ENCODE measurements around the gene DENND6B.
"Not testable (repeated sequence)": the region's sequence is repeated elsewhere in the genome, so short reads cannot be mapped to it uniquely, and the experiment has no call there.

DENND6B gene, protein sequence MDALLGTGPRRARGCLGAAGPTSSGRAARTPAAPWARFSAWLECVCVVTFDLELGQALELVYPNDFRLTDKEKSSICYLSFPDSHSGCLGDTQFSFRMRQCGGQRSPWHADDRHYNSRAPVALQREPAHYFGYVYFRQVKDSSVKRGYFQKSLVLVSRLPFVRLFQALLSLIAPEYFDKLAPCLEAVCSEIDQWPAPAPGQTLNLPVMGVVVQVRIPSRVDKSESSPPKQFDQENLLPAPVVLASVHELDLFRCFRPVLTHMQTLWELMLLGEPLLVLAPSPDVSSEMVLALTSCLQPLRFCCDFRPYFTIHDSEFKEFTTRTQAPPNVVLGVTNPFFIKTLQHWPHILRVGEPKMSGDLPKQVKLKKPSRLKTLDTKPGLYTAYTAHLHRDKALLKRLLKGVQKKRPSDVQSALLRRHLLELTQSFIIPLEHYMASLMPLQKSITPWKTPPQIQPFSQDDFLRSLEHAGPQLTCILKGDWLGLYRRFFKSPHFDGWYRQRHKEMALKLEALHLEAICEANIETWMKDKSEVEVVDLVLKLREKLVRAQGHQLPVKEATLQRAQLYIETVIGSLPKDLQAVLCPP

DNA sequence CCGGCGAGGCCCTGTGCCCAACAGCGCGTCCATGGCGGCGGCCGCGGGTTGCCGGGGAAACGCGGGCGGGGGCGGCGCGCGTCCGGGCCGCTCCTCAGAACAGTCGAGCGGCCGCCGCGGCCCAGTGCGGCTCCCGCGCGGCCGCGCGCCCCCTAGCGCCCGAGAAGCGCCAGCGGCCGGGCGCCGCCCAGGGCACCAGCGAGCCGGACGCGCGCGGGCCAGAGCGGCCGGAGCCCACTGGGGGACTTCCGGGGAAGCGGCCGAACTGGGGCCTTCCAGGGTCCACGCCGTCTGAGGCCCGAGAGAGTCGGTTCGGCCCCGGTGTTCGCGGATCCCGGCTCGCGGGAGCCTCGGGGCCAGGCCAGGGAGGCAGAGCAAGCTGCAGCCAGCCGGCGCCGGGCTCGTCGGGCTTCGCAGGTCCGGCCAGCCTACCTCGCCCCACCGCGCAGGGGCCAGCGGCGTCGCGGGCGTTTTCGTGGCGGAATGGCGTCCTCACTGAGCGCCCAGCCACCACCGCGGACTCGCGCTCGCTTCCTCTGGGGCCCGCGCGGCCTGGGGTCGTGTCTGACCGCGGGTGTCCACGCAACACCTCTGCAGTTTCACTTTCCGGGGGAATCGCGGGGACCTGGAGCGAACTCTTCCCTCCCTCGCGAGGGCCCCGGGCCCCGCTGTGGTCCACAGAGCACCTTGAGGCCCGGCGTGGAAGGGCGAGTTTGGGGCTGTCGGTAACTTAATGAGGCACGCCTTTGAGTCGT is at the start of gene DENND6B:
Gene DENND6B (minus strand): TSS at position 57 of the 755 bp plus-strand sequence. CDS start 24 bp downstream, at position 33.
- peak; percentile 72 for DNase-seq

DNA sequence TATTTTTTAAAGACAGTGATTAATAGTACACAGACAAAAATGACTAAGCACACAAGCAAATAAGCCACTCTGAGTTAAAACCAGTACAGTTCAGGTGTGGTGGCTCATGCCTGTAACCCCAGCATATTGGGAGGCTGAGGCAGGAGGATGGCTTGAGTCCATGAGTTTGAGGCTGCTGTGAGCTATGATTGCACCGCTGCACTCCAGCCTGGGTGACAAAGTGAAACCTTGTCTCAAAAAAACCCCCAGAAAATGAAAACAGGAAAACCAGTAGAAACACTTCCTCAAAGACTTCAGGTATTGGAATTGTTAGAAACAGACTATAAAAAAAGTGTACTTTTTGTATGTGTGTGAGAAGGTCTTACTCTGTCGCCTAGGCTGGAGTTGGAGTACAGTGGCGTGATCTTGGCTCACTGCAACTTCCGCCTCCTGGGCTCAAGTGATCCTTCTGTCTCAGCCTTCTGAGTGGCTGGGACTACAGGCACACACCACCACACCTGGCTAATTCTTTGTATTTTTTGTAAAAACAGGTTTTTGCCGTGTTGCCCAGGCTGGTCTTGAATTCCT is 49.4 kb upstream of the DENND6B start:
- no peak for DNase-seq

DNA sequence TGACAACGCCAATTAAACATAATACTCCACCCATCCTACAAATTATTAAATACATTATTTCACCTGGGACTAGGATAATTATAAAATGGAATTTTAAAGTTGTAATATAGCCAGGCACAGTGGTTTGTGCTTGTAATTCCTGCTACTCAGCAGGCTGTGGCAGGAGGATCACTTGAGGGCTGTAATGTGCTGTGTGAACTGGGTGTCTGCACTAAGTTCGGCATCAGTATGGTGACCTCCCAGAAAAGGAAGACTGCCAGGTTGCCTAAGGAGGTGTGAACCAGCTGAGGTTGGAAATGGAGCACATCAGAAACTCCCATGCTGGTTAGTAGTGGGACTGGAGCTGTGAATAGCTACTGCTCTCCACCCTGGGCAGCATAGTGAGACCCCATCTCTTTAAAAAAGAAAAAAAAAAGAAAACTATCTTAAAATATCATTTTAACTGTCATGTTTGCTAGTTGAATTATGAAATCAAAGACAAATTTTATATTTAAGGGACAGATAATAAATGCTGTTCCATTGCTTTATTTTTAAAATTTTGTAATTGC is 44.4 kb upstream of the DENND6B start:
- DNase-seq = no peak

DNA sequence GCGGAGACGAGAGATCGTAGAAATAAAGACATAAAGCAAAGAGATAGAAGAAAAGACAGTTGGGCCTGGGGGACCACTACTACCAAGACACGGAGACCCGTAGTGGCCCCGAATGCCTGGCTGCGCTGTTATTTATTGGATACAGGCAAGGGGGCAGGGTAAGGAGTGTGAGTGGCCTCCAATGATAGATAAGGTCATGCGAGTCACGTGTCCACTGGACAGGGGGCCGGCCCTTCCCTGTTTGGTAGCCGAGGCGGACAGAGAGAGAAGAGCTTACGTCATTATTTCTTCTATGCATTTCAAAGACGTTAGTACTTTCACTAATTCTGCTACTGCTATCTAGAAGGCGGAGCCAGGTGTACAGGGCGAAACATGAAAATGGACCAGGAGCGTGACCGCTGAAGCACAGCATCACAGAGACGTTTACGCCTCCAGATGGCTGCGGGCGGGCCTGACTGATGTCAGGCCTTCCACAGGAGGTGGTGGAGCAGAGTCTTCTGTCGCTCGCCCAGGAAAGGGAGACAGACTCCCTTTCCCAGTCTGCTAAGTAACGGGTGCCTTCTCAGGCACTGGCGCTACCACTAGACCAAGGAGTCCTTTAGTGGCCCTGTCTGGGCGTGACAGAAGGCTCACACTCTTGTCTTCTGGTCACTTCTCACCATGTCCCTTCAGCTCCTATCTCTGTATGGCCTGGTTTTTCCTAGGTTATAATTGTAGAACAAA is 41.1 kb upstream of the DENND6B start:
- DNase-seq = no peak

DNA sequence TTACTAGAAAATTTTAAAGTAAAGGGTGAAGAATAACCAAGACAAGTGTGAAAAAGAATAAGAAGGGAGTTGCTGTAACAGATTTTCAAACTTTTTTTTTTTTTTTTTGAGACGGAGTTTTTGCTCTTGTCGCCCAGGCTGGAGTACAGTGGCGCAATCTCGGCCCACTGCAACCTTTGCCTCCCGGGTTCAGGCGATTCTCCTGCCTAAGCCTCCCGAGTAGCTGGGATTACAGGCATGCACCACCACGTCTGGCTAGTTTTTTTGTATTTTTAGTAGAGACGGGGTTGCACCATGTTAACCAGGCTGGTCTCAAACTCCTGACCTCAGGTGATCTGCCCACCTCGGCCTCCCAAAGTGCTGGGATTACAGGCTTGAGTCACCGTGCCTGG is 37.0 kb upstream of the DENND6B start:
- DNase-seq = not testable (repeated sequence)

DNA sequence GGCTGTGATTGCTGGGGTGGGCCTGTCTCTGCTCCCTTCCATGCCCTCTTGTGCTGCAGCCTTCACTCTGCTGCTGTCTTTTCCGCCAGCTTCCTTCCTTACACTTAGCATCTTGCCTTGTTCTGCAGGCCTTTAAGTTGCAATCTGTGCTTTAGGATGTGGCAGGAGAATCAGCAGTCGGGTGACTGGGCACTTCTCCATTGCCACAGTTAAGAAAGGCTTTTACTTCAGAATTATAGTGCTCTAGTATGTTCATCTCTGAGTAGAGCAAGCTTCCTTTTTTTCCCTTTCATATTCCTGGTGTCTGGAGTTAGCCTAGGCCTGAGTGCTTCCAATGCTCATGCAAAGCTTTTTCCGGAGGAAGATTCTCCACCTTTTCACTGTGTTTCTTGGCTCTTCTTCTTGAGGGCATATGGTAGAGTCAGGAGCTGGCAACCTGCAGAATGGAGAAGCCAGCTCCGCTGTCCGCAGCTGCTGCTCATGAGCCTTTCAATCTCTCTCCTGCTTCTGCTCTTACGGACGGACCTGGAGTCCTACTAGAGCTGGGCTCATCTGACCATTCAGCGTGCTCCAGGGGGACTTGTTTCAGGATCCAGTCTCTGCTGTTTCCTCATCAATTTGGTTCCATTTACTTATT is 36.5 kb upstream of the DENND6B start:
- DNase-seq = no peak

DNA sequence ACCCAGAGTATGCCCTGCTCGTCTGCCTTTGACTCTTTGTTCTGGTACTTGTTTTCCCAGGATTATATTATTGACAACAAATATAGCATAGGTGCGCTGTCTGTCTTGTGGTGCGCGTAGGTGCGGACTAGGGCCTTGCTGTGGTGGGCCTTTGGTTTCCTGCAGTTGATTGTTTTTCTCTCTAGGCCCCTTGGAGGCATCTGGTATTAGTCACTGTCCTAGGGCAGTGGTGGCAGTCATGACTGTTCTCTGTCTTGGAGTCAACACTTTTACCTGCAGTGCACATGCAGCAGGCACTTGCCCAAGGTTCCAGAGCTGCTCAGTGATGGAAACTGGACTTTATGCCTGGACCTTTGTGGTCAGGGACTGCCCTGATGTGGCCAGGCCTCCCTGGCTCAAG is 34.9 kb upstream of the DENND6B start:
- no peak for DNase-seq

DNA sequence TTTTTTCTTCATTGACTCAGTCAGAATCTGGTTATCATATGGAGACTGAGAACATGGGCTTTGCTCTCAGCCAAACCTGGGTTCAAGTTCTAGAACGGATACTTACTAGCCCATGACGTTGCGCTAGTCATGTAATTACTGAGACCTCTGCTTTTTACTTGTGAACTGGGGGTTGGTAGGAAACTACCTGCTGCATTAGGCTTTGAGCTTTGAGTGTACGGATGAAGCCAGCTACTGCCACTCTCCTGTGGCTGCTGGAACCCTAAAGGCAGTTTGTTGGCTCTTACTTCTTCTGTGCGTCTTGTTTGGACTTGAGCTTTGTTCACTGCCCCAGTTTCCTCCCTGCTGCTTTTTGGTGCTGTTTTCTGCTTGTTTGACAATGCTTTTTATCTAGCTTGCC is 34.4 kb upstream of the DENND6B start:
- DNase-seq = no peak

DNA sequence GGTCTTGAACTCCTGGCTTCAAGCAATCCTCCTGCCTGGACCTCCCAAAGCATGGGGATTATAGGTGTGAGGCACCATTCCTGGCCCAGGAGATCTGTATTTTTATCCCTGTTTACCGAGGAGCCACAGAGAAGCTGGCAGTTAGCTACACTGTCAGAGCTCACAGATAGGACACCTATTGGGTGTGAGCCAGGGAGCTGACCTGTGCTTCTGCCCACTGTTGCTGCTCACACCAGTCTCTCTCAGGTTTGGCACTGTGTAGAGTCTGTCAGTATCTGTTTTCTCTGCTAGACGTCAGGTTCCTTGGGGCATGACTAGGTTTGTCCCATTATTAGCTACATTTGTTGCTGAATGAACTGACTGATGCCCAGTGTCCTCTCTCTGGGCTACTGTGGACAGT is 33.8 kb upstream of the DENND6B start:
- DNase-seq = no peak

DNA sequence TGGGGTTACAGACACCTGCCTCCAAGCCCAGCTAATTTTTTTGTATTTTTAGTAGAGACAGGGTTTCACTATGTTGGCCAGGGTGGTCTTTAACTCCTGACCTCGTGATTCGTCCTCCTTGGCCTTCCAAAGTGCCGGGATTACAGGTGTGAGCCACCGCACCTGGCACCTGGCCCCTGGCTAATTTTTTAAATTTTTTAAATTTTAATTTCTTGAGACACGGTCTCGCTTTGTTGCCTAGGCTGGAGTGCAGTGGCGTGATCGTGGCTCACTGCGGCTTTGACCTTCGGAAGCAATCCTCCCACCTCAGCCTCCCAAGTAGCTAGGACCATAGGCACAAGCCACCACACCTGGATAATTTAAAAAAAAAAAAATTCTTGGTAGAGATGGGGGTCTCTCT is 30.9 kb upstream of the DENND6B start:
- no peak for DNase-seq

DNA sequence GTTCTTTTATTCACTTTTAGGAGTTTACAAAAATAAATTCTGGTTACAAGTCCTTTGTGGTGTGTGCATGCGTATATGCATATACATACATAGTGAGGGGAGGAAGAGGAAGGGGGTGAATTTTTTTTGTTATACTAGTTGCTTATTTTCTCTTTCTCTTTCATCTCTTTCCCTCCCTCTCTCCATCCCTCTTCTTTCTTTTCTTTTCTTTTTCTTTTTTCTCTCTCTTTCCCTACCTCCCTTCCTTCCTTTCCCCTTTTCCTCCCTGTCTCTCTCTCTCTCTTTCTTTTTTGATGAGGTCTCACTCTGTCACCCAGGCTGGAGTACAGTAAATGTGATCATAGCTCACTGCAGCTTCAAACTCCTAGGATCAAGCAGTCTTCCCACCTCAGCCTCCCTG is 30.4 kb upstream of the DENND6B start:
- DNase-seq = no peak

DNA sequence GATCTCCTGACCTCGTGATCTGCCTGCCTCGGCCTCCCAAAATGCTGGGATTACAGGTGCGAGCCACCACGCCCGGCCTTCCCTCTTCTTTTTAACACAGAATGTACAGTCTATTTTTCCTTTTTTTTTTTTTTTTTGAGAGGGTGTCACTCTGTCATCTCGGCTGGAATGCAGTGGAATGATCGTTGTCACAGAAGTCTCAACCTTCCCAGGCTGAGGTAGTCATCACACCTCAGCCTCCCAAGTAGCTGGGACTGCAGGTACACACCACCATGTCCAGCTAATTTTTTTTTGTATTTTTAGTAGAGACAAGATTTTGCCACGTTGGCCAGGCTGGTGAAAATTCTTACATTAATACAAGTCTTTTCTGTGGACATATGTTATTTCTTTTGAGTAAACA is 29.4 kb upstream of the DENND6B start:
- DNase-seq = no peak

DNA sequence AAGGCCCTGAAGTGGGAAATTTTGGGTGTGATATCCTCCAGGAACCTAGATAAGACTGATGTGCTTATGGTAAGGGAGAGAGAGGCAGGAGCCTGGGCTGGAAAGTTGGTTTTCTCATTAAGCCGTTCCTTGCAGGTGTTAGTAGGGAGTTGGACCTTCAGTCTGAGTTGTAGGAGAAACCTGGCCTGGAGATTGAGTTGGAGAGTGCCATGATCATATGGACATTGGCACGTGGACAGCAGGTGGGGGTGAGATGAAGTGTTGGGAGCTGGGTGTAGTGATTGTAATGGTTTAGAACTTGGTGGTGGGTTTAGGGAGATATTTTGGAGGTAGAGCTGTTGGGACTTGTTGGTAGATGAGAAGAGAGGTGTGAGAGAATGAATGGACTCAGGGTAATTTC is 21.2 kb upstream of the DENND6B start:
- DNase-seq = no peak

DNA sequence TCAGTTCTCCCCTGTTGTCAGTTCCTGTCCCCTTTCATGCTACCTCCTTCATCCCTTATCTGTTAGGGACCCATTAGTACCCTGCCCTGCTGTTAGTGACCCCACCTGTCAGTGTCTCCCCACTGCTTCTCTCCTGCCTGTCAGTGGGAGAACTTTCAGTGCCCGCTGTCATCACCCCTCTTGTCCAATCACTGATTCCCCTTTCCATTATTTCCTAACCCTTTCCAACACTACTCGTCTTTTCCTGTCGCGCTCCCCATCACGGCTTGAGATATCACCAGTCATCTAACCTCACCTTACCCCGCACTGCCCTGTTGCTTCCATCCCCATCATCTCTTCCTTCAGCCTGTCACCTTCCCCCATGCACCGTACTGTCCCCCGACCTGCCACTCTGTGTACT is 20.3 kb upstream of the DENND6B start:
- no peak for DNase-seq

DNA sequence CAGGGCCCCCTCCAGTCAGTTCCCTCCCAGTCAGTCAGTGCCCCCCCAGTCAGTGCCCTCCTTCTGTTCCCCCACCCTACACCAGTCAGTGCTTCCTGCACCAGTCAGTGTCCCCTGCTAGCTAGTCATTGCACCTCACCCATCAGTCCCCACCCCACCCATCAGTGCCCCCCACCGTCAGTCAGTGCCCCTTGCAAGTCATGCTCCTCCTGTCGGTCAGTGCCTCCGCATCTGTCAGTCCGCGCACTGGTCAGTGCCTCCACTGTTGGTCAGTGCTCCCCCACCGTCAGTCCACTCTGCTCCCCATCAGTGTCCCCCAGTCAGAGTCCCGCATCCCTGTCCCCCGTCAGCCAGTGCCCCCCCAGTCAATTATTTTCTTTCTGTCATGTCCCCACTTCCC is 19.7 kb upstream of the DENND6B start:
- DNase-seq = no peak

DNA sequence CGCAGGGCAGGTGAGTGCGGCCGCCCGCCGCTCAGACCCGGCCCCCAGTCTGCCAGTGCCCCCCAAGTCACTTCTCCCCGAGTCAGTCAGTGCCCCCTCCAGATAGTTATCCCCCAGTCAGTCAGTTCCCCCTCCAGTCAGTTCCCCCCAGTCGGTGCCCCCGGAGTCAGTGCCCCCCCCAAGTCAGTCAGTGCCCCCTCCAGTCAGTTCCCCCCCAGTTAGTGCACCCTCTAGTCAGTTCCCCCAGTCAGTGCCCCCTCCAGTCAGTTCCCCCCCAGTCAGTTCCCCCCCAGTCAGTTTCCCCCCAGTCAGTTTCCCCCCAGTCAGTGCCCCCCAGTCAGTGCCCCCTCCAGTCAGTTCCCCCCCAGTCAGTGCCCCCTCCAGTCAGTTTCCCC is 16.7 kb upstream of the DENND6B start:
- no peak for DNase-seq

DNA sequence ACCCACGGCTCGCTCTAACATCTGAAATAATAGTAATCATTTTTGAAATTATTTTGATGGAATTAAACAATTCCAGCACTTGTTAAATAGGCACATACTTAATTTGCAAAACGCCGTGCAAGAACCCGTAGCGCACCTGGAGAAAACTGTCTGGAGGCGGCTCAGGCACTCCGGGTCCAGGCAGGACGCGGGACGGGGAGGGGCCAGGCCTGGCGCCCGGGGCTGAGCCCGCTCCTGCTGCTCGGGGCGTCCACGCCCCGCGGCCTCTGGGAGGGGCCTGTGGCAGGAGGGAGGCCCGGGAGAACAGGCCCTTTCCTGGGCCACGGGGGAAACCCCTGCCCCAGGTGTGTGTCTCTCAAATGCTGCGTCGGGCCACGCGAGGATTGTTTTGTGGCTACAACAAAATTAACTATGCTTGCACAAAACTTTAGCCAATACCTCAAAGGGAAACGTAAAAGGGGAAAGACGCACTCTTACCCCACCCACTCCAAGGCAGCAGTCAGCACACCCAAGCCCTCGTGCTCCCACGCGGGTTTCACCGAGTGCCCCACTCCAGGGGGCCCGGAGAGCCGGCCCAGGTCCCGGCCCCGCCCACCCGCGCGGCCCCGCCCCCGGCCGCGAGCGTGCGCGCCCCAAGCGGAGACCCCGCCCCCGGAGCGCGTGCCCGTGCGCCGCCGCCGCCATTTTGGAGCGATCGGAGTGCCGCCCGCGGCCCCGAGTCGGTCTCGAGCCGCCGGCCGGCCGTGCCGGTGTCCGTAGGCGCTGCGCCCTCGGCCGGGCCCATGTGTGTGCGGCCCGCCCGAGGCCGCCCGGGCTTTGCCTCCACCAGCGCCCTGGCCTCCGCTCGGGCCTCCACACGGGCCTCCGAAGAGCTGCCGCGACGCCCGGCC is 16.1 kb upstream of the DENND6B start, which contains the start of gene PPP6R2:
Gene PPP6R2 (plus strand): TSS at position 677 of the 890 bp plus-strand sequence. CDS start 50,582 bp downstream, outside the sequence.
- DNase-seq = peak; percentile 76

DNA sequence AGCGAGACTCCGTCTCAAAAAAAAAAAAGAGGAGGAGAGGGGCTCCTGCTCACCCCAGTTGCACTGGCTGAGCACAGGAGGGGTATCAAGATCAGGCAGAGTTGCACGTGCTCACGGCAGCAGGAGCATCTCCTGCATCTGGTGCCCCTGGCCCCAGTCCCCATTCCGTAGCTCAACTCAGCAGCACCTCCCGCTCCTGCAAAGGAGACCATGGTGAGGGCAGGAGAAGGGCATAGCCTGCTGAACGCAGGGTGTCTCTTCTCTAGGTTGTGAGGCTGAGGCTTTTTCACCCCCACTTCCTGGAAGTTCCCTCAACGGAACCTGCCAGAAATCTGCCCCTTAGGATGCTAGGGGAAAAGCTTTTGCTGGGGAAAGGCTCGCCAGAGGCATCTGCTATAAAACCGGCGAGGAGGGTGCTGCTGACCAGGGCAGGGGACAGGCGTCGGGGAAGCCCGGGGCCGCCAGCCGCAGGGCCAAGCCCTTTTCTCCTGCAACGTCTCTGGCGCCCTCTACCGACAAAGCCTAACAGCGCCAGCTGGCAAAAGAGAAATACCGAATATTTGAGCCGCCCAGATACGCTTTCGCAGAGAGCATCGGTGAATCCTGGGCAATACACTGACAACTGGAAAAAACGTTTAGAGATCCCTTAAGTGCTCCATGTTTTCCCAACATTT is 15.3 kb upstream of the DENND6B start:
- peak; percentile 82 for DNase-seq

DNA sequence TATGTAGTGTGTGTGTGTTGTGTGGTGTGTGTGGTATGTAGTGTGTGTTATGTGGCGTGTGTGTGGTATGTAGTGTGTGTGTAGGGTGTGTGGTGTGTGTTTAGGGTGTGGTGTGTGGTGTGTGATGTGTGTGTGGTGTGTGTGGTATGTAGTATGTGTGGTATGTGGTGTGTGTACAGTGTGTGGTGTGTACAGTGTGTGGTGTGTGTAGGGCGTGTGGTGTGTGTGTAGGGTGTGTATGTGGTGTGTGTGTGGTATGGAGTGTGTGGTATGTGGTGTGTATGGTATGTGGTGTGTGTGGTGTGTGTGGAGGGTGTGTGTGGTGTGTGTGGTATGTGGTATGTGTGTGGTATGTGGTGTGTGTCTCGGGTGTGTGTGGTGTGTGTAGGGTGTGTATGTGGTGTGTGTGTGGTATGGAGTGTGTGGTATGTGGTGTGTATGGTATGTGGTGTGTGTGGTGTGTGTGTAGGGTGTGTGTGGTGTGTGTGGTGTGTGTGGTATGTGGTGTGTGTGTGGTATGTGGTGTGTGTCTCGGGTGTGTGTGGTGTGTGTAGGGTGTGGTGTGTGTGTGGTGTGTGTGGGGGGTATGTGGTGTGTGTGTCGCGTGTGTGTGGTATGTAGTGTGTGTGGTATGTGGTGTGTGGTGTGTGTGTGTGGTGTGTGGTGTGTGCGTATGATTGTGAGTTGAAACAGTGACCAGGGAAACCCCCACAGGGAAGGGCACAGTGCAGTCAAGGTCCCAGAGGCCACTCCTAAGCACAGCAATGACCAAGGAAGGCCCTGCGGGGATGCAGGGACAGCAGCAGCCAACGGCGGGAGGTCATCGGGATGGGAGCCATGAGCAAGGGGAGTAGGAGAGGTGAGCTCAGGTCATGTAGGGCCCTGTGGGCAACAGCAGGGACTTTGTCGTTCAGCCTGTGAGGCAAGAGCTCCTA is 13.4 kb upstream of the DENND6B start:
- DNase-seq = no peak

Measured in NCI-H2171 (cell line).